Measurements from ENCODE around the gene ORM2.
"Not testable (repeated sequence)": the region's sequence is repeated elsewhere in the genome, so short reads cannot be mapped to it uniquely, and the experiment has no call there.

ORM2 gene

DNA sequence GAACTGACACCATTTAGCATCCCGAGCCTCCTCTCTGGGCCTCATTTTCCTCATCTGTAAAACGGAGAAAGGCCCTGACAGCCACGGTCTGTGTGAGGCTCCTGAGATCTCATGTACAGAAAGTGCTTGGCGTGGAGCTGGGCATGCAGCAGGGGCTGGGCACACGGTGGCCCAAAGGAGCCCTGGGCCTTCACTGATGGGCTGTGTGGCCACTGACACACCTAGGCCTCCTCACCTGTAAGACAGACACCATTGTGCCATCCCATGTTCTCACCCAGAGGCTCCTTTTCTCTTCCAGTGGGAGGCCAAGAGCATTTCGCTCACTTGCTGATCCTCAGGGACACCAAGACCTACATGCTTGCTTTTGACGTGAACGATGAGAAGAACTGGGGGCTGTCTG, 5.2 kb upstream of the ORM2 start:
- no peak for DNase-seq (ENCODE audit: low read depth)
- TF ChIP-seq, protein P1, sequence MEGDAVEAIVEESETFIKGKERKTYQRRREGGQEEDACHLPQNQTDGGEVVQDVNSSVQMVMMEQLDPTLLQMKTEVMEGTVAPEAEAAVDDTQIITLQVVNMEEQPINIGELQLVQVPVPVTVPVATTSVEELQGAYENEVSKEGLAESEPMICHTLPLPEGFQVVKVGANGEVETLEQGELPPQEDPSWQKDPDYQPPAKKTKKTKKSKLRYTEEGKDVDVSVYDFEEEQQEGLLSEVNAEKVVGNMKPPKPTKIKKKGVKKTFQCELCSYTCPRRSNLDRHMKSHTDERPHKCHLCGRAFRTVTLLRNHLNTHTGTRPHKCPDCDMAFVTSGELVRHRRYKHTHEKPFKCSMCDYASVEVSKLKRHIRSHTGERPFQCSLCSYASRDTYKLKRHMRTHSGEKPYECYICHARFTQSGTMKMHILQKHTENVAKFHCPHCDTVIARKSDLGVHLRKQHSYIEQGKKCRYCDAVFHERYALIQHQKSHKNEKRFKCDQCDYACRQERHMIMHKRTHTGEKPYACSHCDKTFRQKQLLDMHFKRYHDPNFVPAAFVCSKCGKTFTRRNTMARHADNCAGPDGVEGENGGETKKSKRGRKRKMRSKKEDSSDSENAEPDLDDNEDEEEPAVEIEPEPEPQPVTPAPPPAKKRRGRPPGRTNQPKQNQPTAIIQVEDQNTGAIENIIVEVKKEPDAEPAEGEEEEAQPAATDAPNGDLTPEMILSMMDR (IDR thresholded peaks at IDR 0.05; ENCODE audit: low read depth, low read length, missing control alignments), result no peak
- H3K4me3 ChIP-seq (ENCODE audit: low read depth, low read length), result no peak overlapping the region

- not testable (repeated sequence) for H3K4me3 ChIP-seq (ENCODE audit: low read depth, low read length); DNase-seq (ENCODE audit: low read depth)
Measured at GRCh38 chr9:114324965-114325364, 4.7 kb upstream of the ORM2 start.

DNA sequence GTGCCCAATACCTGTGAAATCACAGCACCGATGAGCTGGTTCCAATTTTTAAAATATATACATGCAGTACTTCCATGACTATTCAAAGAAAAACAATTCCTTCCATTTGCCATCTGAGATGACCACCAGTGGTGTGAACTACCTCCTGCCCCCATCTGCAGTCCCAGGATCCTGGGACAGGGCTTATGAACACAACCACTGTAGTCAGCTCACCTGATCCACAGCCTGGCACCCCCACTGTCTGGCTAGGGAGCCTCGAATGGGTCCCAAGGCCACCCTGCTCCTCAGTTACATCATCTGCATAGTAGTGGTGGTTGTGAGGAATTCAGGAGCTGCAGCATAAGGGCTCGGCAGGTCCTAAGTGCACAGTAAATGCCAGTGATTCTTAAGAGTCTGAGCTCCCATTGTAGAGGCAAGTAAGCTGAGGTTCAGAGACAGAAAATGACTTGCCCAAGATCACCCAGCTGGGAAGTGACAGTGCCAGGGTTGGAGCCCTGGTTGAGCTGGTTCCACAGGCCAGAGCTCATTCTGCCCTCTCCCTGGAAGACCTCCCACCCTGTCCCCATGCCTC, 3.9 kb upstream of the ORM2 start:
- DNase-seq (ENCODE audit: low read depth); H3K4me3 ChIP-seq (ENCODE audit: low read depth, low read length): not testable (repeated sequence)

DNA sequence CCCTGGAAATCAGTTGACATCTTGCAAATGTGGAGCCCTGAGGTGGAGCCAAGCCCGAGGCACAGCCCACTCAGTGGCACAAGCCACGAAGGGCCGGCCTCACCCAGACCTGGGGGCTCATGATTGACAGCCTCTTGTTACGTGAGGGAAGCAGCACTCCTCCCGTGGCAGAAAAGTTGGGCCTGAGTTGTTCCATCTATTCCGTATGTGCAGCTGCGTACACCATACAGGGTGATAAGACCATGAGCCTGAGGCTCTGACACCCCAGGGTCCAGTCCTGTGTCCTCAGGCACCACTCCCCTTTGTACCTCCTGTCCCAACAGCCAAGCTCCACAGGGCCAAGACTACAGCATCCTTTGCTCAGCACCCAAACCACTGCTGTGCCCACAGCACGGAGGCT, 1.9 kb upstream of the ORM2 start:
- TF ChIP-seq, protein P1 (IDR thresholded peaks at IDR 0.05; ENCODE audit: low read depth, low read length, missing control alignments), result no peak
- DNase-seq (ENCODE audit: low read depth), result no peak
- no peak overlapping the region for H3K4me3 ChIP-seq (ENCODE audit: low read depth, low read length)

DNA sequence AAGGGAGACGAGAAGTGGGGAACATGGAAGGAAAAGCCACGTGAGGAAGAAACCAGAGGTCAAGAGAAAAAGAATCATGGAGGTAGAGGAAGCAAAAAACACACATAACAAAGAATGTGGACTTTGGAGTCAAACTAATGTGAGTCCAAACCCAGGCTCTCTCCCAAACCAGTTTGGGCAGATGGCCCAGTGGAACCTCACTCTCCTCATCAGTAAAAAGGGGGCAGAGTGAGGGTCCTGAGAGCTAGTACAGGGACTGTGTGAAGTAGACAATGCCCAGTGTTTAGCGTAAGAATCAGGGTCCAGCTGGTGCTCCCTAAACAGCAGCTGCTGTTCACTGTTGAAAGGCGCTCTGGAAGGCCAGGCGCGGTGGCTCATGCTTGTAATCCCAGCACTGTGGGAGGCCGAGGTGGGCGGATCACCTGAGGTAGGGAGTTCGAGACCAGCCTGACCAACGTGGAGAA, 1.3 kb upstream of the ORM2 start:
- not testable (repeated sequence) for H3K4me3 ChIP-seq (ENCODE audit: low read depth, low read length); DNase-seq (ENCODE audit: low read depth)

DNA sequence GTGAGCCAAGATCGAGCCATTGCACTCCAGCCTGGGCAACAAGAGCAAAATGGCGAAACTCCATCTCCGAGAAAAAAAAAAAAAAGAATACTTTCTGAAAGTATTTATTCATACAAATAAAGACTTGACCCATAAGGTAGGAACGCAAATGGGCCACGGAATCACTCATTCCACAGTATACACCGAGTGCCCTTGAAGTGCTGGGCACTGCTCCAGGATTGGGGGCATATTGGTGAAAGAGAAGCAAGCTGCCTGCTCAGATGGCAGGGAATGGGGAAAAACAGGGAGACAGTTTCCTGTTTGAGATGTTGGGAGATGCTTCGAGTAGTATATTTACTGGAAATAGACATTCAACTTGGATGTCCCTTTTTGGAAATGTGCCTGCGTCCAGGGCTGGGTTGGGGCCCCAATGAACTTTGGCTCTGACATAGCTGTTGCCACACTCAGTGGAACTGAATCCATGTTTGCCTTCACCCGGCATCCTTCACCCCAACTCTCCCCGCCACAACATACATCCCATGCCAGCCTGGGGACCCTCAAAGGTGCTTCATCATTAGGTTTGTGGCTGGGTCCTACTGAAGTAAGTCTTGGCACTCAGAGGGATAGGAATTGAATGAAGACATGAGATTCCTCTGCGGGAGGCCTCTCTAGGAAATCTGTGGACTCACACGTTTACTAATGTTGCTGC, 588 bp upstream of the ORM2 start:
- DNase-seq (ENCODE audit: low read depth); H3K4me3 ChIP-seq (ENCODE audit: low read depth, low read length): not testable (repeated sequence)

- no peak for DNase-seq (ENCODE audit: low read depth)
- TF ChIP-seq, protein P1 (IDR thresholded peaks at IDR 0.05; ENCODE audit: low read depth, low read length, missing control alignments), result no peak
- H3K4me3 ChIP-seq (ENCODE audit: low read depth, low read length), result no peak overlapping the region
Measured at GRCh38 chr9:114330636-114331035, 967 bp downstream of the ORM2 start.

DNA sequence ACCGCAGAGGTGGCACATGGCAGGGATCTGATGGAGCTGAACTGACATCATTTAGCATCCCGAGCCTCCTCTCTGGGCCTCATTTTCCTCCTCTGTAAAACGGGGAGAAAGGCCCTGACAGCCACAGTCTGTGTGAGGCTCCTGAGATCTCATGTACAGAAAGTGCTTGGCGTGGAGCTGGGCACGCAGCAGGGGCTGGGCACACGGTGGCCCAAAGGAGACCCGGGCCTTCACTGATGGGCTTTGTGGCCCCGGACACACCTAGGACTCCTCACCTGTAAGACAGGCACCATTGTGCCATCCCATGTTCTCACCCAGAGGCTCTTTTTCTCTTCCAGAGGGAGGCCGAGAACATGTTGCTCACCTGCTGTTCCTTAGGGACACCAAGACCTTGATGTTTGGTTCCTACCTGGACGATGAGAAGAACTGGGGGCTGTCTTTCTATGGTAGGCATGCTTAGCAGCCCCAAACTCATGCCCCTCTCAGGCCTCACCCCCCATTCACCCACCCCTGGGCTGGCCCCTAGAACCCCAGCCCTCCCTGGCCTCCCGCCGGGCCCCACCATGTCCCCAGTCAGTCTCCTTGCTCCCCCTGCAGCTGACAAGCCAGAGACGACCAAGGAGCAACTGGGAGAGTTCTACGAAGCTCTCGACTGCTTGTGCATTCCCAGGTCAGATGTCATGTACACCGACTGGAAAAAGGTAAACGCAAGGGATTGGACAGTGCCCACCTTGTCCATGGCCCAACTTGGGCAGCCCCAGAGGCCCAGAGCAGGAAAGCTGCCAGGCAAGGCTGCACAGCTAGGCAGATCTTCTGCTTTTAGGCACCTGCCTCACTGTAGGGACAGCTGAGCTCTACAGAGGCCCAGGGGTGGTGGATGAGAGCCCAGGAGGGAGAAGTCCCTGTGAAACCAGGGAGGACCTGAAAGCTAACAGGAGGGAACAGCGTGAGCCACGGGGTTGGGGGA, 1.8 kb downstream of the ORM2 start:
- DNase-seq (ENCODE audit: low read depth); H3K4me3 ChIP-seq (ENCODE audit: low read depth, low read length): not testable (repeated sequence)

- not testable (repeated sequence) for DNase-seq (ENCODE audit: low read depth); H3K4me3 ChIP-seq (ENCODE audit: low read depth, low read length)
Measured at GRCh38 chr9:114332474-114333040, 2.9 kb downstream of the ORM2 start.

- not testable (repeated sequence) for DNase-seq (ENCODE audit: low read depth); H3K4me3 ChIP-seq (ENCODE audit: low read depth, low read length)
Measured at GRCh38 chr9:114333718-114334117, 4.0 kb downstream of the ORM2 start.

All from GM12864 (cell line).